Testis (tissue), 3 donors: ENCODE measurements around the gene FRAS1. TPM values are rescaled to one million over a fixed set of nuclear protein-coding genes. Genes with fewer than 3 reads are reported as not detected.

Source experiments
- DNase-seq: peaks from one replicate; pipeline ENCODE4 v3.0.0-alpha.2; 2019
- H3K27ac ChIP-seq, 2 donors: fragments of 200-600 bp; sonication (generic); one replicate each; pipeline ENCODE4 v1.5.1; 2019
- H3K27me3 ChIP-seq: fragments of 200-600 bp; sonication (generic); one replicate; pipeline ENCODE4 v1.5.1; 2019
- H3K36me3 ChIP-seq: fragments of 200-600 bp; sonication (generic); one replicate; pipeline ENCODE4 v1.5.1; 2017; ENCODE audit warnings: low read depth; ENCODE audit errors: missing control alignments
- H3K4me1 ChIP-seq: fragments of 200-600 bp; sonication (generic); one replicate; pipeline ENCODE4 v1.5.1; 2019
- H3K4me3 ChIP-seq, 2 donors: fragments of 200-600 bp; sonication (generic); one replicate each; pipeline ENCODE4 v1.5.1; 2017 to 2019
- H3K9me3 ChIP-seq: fragments of 200-600 bp; sonication (generic); one replicate; pipeline ENCODE4 v1.5.1; 2017
- POLR2A ChIP-seq: fragments of 450-650 bp; IDR thresholded peaks from one replicate; pipeline ENCODE4 v1.6.1; 2017; ENCODE audit warnings: antibody characterized with exemption, mild to moderate bottlenecking, moderate library complexity
- WGBS, 2 donors: methylation state at CpG; one replicate each; pipeline ENCODE4 v1.1.5; 2018; 5-methylcytosine and 5-hydroxymethylcytosine counted together
- intact Hi-C: fragments of 100-400 bp; cut with DNase I; formaldehyde crosslinking; loops from one replicate; pipeline ENCODE4 v1.15.1; 2023; ENCODE audit warnings: low total_unique reads
- polyA plus RNA-seq: library from polyadenylated mRNA; stranded (reverse); fragments of 350-450 nt; fragmentation: Illumina TruSeq; extraction: RNeasy Lipid Tissue Mini Kit (QIAGEN cat#74804); gene quantifications from one replicate; pipeline ENCODE4 v1.2.3, GENCODE V29; 2014; ENCODE audit warnings: low read depth, low replicate concordance; ENCODE audit not compliant: insufficient read depth
- total RNA-seq, 2 donors: library from RNA; depleted of rRNA; stranded (reverse); fragments of >200 nt; gene quantifications; one replicate each; pipeline ENCODE4 v1.2.3, GENCODE V29; 2016
- TF ChIP-seq, protein P1 (sequence below), 3 experiments: fragments of 450-650 bp in 2 of 3; fragments of 200-600 bp in 1 of 3; sonication (generic) in 1 of 3; IDR thresholded peaks; one replicate each; pipeline ENCODE4 v1.5.1; 2016 to 2019; ENCODE audit warnings: antibody characterized with exemption in 3 of 3, mild to moderate bottlenecking in 2 of 3, moderate library complexity in 1 of 3

Gene FRAS1
- total and polyA plus RNA-seq, 3 donors from 2014 or later = 2.2 to 3.7 (median 3.5) TPM

DNA sequence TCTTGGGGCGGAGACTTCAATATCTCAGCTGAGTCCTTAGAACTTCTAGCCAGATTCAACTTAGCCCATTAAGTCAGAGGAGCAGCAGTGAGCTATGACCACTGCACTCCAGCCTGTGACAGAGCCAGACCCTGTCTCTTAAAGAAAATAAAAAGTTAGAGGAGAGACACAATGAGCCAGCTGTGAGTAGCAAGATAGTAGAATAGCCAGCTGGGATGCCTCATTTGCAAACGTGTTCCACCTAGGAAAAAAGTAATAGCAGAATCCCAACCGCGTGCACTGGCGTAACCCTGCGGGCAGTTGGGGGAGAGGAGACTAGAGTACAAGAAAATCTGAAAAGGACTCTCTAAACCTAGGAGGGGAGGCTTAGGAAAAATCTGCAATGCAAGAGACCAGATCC lies 361.3 kb downstream of the FRAS1 start:
- 48 to 58% methylated on average over 6 of the region's 6 CpGs for WGBS, 2 donors
- Histone ChIP-seq H3K4me1 (no peaks in the 10 kb centered on the region), H3K27ac (no peak overlapping the region), H3K4me3 (no peak overlapping the region), H3K27me3 (no peaks in the 10 kb centered on the region), H3K9me3 (no peaks in the 10 kb centered on the region), H3K36me3 (no peaks in the 10 kb centered on the region)
- intact Hi-C loops = no loop called here
- DNase-seq = no peak
- TF ChIP-seq, protein P1, sequence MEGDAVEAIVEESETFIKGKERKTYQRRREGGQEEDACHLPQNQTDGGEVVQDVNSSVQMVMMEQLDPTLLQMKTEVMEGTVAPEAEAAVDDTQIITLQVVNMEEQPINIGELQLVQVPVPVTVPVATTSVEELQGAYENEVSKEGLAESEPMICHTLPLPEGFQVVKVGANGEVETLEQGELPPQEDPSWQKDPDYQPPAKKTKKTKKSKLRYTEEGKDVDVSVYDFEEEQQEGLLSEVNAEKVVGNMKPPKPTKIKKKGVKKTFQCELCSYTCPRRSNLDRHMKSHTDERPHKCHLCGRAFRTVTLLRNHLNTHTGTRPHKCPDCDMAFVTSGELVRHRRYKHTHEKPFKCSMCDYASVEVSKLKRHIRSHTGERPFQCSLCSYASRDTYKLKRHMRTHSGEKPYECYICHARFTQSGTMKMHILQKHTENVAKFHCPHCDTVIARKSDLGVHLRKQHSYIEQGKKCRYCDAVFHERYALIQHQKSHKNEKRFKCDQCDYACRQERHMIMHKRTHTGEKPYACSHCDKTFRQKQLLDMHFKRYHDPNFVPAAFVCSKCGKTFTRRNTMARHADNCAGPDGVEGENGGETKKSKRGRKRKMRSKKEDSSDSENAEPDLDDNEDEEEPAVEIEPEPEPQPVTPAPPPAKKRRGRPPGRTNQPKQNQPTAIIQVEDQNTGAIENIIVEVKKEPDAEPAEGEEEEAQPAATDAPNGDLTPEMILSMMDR (IDR thresholded peaks at IDR 0.05) = no peak
- TF ChIP-seq POLR2A = no peak

DNA sequence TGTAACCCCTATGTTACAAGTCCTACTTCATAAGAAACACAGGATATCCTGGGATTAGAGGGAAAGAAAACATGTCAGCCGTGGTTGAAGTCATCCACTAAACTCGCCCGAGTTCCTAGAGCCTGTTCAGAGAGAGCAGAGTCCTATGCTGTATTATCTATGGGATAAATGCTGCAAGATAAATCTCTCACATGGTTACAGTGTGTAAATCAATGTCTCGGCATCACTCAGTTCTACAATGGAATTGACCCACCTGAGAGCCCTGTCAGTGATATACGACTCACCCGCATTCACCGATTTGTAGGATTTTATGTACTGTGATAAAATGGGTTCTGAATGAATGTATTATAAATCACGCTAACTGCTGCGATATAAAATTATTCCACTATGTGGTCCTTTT lies 366.7 kb downstream of the FRAS1 start:
- WGBS, 2 donors = 92 to 93% methylated on average over 9 of the region's 9 CpGs
- DNase-seq = no peak
- Histone ChIP-seq H3K27me3 (no peaks in the 10 kb centered on the region), H3K4me1 (no peaks in the 10 kb centered on the region), H3K4me3 (no peak overlapping the region), H3K36me3 (no peaks in the 10 kb centered on the region), H3K9me3 (no peaks in the 10 kb centered on the region), H3K27ac (no peak overlapping the region)
- TF ChIP-seq, protein P1 (IDR thresholded peaks at IDR 0.05) = no peak
- no peak for TF ChIP-seq POLR2A
- intact Hi-C loops = no loop called here

DNA sequence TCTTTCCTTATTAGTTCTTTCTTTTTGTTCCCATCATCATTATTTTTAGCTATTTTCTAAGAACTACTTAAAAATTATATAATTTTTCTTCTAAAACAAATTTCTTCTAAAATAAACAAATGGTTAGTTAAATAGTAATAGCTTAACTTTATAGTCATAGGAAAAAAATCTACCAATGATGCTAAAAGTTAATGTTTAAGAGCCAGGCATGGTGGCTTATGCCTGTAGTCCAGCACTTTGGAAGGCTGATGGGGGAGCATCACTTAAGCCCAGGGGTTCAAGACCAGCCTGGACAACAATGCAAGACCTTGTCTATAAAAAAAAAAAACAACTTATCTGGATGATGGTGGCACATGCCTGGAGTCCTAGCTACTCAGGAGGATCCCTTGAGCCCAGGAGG lies 367.3 kb downstream of the FRAS1 start:
- H3K4me3 ChIP-seq = no peak overlapping the region
- H3K27ac ChIP-seq = no peak overlapping the region
- no peak for TF ChIP-seq POLR2A
- H3K36me3 ChIP-seq = no peaks in the 10 kb centered on the region
- H3K27me3 ChIP-seq = no peaks in the 10 kb centered on the region
- no peak for DNase-seq
- H3K9me3 ChIP-seq = no peaks in the 10 kb centered on the region
- intact Hi-C loops = no loop called here
- H3K4me1 ChIP-seq = no peaks in the 10 kb centered on the region

DNA sequence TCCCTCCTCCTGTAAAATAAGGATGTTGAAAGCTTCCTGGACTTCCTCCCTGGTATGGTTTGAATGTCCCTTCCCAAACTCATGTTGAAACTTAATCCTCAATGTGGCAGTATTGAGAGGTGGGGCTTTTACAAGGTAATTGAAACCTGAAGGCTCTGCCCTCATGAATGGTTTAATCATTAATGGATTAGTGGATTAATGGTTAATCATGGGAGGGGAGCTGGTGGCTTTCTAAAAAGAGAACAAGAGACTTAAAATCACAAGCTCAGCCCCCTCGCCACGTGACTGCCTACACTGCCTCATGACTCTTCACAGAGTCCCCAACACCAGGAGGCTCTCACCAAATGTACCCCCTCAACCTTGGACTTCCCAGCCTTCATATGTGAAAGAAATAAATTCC lies 369.8 kb downstream of the FRAS1 start:
- H3K36me3 ChIP-seq = no peaks in the 10 kb centered on the region
- H3K27ac ChIP-seq = no peak overlapping the region
- no peaks in the 10 kb centered on the region for H3K4me1 ChIP-seq
- H3K9me3 ChIP-seq = no peaks in the 10 kb centered on the region
- intact Hi-C loops = no loop called here
- H3K27me3 ChIP-seq = no peaks in the 10 kb centered on the region
- WGBS, 2 donors = 90% methylated on average over 2 of the region's 2 CpGs
- TF ChIP-seq, protein P1 (IDR thresholded peaks at IDR 0.05) = no peak
- TF ChIP-seq POLR2A = no peak
- no peak overlapping the region for H3K4me3 ChIP-seq
- DNase-seq = no peak

DNA sequence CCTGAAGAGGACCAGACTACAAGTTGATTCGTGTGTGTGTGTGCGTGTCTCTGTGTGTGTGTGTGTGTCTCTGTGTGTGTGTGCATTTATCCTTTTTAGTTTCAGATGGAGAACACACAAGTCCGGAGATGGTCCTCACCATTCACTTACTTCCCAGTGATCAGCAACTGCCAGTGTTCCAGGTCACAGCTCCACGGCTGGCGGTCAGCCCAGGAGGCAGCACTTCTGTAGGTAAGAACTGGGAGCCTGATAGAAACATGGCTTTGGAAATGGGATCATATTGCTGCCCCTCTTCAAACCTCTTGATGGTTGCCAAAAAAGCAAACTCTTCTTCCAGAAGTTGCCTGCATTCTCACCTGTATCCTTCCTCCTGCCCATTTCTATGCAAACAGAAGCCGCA lies 371.9 kb downstream of the FRAS1 start:
- Histone ChIP-seq H3K4me3 (no peak overlapping the region), H3K9me3 (no peaks in the 10 kb centered on the region), H3K27ac (no peak overlapping the region), H3K27me3 (no peaks in the 10 kb centered on the region), H3K36me3 (no peaks in the 10 kb centered on the region), H3K4me1 (no peaks in the 10 kb centered on the region)
- TF ChIP-seq, protein P1 (IDR thresholded peaks at IDR 0.05) = no peak
- TF ChIP-seq POLR2A = no peak
- WGBS, 2 donors = 93 to 96% methylated on average over 6 of the region's 6 CpGs
- DNase-seq = no peak
- intact Hi-C loops = no loop called here
